Endodermal cell (in vitro differentiated cells): Measurements from ENCODE around the gene PALLD. TPM values are rescaled to one million over a fixed set of nuclear protein-coding genes. Genes with fewer than 3 reads are reported as not detected.
A peak's percentile ranks its signal among the peaks of the same experiment; 100 is the strongest.

Source experiments
- DNase-seq: peaks from one replicate; pipeline ENCODE4 v3.0.0-alpha.2; 2017
- H3K27ac ChIP-seq: 2 replicates; pipeline ENCODE4 v1.5.1; 2013; ENCODE audit warnings: mild to moderate bottlenecking, low read depth, low read length, moderate library complexity
- H3K27me3 ChIP-seq: 2 replicates; pipeline ENCODE4 v1.6.1; 2013; ENCODE audit warnings: mild to moderate bottlenecking, low read length, moderate library complexity; ENCODE audit not compliant: insufficient read depth, control insufficient read depth, poor library complexity, severe bottlenecking
- H3K36me3 ChIP-seq: 2 replicates; pipeline ENCODE4 v1.7.0; 2013; ENCODE audit warnings: mild to moderate bottlenecking, low read length, moderate library complexity; ENCODE audit not compliant: control insufficient read depth, insufficient read depth
- H3K4me1 ChIP-seq: one replicate; pipeline ENCODE4 v1.7.0; 2013; ENCODE audit warnings: low read length; ENCODE audit not compliant: control insufficient read depth, insufficient read depth
- H3K4me3 ChIP-seq: 2 replicates; pipeline ENCODE4 v1.5.1; 2013; ENCODE audit warnings: mild to moderate bottlenecking, low read length, moderate library complexity
- H3K9ac ChIP-seq: 2 replicates; pipeline ENCODE4 v1.6.1; 2013; ENCODE audit warnings: mild to moderate bottlenecking, low read length, moderate library complexity; ENCODE audit not compliant: poor library complexity, severe bottlenecking; ENCODE audit errors: extremely low read depth
- H3K9me3 ChIP-seq: 2 replicates; pipeline ENCODE4 v1.6.1; 2013; ENCODE audit warnings: mild to moderate bottlenecking, low read length, moderate library complexity; ENCODE audit not compliant: control insufficient read depth
- H3K27ac Mint-ChIP-seq: 2 replicates; pipeline ENCODE4 v1.8.0; 2020; ENCODE audit warnings: mixed read lengths
- H3K27me3 Mint-ChIP-seq: 2 replicates; pipeline ENCODE4 v1.8.0; 2021; ENCODE audit warnings: mild to moderate bottlenecking, mixed read lengths; ENCODE audit not compliant: insufficient read depth
- H3K36me3 Mint-ChIP-seq: 2 replicates; pipeline ENCODE4 v1.8.0; 2020; ENCODE audit warnings: low read depth, mixed read lengths
- H3K4me1 Mint-ChIP-seq: 2 replicates; pipeline ENCODE4 v1.8.0; 2020; ENCODE audit warnings: mixed read lengths
- H3K4me3 Mint-ChIP-seq: 2 replicates; pipeline ENCODE4 v1.8.0; 2020; ENCODE audit warnings: mild to moderate bottlenecking, moderate library complexity, mixed read lengths
- H3K9me3 Mint-ChIP-seq: 2 replicates; pipeline ENCODE4 v1.8.0; 2020; ENCODE audit warnings: mild to moderate bottlenecking, mixed read lengths
- WGBS, 2 experiments: methylation state at CpG; one replicate each; pipeline versions ENCODE4 v1.1.5 to v1.1.7; 2013; ENCODE audit warnings: missing lambda C conversion rate in 2 of 2, mixed read lengths in 1 of 2; ENCODE audit not compliant: insufficient coverage in 1 of 2, insufficient read length in 1 of 2; 5-methylcytosine and 5-hydroxymethylcytosine counted together
- total RNA-seq, 2 donors: library from RNA; stranded (reverse); fragmentation: NEBNext Ultra II Directional in 1 of 2; extraction: Animal tissue kit (Norgen Biotek cat#: 25700) in 1 of 2; gene quantifications; 2 replicates in 1 of 2; 3 replicates in 1 of 2; pipeline ENCODE4 v1.2.1, GENCODE V29; 2021
- TF ChIP-seq, protein P1 (sequence below): fragments of 200-600 bp; sonication (generic); conservative IDR thresholded peaks from 2 replicates; pipeline ENCODE4 v1.5.0; 2021; ENCODE audit warnings: antibody characterized with exemption, mild to moderate bottlenecking

The PALLD gene
- total RNA-seq, 2 donors from 2014 or later = 51.8 to 86.7 TPM

DNA sequence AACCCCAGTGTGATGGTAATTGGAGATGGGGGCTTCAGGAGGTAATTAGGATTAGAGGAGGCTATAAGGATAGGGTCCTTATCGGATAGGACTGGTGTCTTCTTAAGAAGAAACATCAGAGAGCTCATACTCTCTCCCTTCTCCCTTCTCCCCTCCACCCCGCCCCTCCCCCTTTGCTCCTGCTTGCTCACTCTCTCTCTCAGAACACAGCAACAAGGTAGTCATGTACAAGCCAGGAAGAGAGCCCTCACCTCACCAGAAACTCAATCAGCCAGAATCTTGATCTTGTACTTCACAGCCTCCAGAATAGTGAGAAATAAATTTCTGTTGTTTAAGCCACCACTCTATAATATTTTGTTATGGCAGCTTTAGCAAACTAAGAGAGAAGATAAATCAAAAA, 21.1 kb upstream of the PALLD start:
- Mint-ChIP-seq H3K4me1 (peaks cover 12% of the 10 kb centered on the region), H3K4me3 (no peak overlapping the region), H3K27ac (no peak overlapping the region), H3K27me3 (peaks cover 23% of the 10 kb centered on the region), H3K36me3 (no peaks in the 10 kb centered on the region), H3K9me3 (no peaks in the 10 kb centered on the region)
- no peaks in the 10 kb centered on the region for H3K4me1 ChIP-seq
- H3K4me3 ChIP-seq = no peak overlapping the region
- H3K27me3 ChIP-seq = peaks cover 20% of the 10 kb centered on the region
- DNase-seq = peak; percentile 74
- H3K9ac ChIP-seq = no peak overlapping the region
- TF ChIP-seq, protein P1, sequence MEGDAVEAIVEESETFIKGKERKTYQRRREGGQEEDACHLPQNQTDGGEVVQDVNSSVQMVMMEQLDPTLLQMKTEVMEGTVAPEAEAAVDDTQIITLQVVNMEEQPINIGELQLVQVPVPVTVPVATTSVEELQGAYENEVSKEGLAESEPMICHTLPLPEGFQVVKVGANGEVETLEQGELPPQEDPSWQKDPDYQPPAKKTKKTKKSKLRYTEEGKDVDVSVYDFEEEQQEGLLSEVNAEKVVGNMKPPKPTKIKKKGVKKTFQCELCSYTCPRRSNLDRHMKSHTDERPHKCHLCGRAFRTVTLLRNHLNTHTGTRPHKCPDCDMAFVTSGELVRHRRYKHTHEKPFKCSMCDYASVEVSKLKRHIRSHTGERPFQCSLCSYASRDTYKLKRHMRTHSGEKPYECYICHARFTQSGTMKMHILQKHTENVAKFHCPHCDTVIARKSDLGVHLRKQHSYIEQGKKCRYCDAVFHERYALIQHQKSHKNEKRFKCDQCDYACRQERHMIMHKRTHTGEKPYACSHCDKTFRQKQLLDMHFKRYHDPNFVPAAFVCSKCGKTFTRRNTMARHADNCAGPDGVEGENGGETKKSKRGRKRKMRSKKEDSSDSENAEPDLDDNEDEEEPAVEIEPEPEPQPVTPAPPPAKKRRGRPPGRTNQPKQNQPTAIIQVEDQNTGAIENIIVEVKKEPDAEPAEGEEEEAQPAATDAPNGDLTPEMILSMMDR = no peak
- 33% methylated on average over 2 of the region's 2 CpGs; no CpG with 5 or more reads in 1 of the 2 experiments for WGBS, 2 experiments
- H3K9me3 ChIP-seq = no peaks in the 10 kb centered on the region
- H3K36me3 ChIP-seq = no peaks in the 10 kb centered on the region
- H3K27ac ChIP-seq = no peak overlapping the region

- TF ChIP-seq, protein P1 = no peak
- WGBS, 2 experiments = 92 to 100% methylated on average over 2 to 3 of the region's 3 CpGs
- DNase-seq = no peak
- H3K27ac Mint-ChIP-seq = no peak overlapping the region
- Histone ChIP-seq H3K36me3 (no peaks in the 10 kb centered on the region), H3K9me3 (no peaks in the 10 kb centered on the region), H3K4me3 (no peak overlapping the region), H3K27ac (no peak overlapping the region), H3K27me3 (peaks cover 40% of the 10 kb centered on the region), H3K9ac (no peak overlapping the region), H3K4me1 (no peaks in the 10 kb centered on the region)
- peaks cover 38% of the 10 kb centered on the region for H3K27me3 Mint-ChIP-seq
- no peaks in the 10 kb centered on the region for H3K9me3 Mint-ChIP-seq
- H3K4me3 Mint-ChIP-seq = no peak overlapping the region
- no peaks in the 10 kb centered on the region for H3K36me3 Mint-ChIP-seq
- peaks cover 12% of the 10 kb centered on the region for H3K4me1 Mint-ChIP-seq
Observed at GRCh38 chr4:168478868-168479267, 18.0 kb upstream of the PALLD start.

- H3K36me3 ChIP-seq = no peaks in the 10 kb centered on the region
- Mint-ChIP-seq H3K27ac (no peak overlapping the region), H3K27me3 (peaks cover 38% of the 10 kb centered on the region), H3K36me3 (no peaks in the 10 kb centered on the region), H3K4me1 (peaks cover 13% of the 10 kb centered on the region), H3K9me3 (no peaks in the 10 kb centered on the region), H3K4me3 (peak overlapping the region; percentile 74)
- peaks cover 5% of the 10 kb centered on the region for H3K4me1 ChIP-seq
- H3K27me3 ChIP-seq = peaks cover 40% of the 10 kb centered on the region
- H3K4me3 ChIP-seq = peak overlapping the region; percentile 84
- no peak for DNase-seq
- 89 to 91% methylated on average over 5 to 7 of the region's 7 CpGs for WGBS, 2 experiments
- TF ChIP-seq, protein P1 = no peak
- H3K27ac ChIP-seq = no peak overlapping the region
- H3K9ac ChIP-seq = peak overlapping the region; percentile 47
- no peaks in the 10 kb centered on the region for H3K9me3 ChIP-seq
Observed at GRCh38 chr4:168480931-168481611, 15.8 kb upstream of the PALLD start.
